G401 (cell line): Measurements from ENCODE around the gene F2RL3. TPM values are rescaled to one million over a fixed set of nuclear protein-coding genes. Genes with fewer than 3 reads are reported as not detected.

Experiments
- DNase-seq: peaks from one replicate; pipeline ENCODE4 v3.0.0-alpha.2; 2015; ENCODE audit warnings: low spot score
- in situ Hi-C: cut with HindIII; loops from 2 replicates; pipeline ENCODE4 v1.10.0; 2016; ENCODE audit warnings: low sequenced_read_pairs, mixed read lengths
- total RNA-seq: library from RNA; depleted of rRNA; stranded (reverse); fragments of >200 nt; shearing (Covaris generic); gene quantifications from 2 replicates; pipeline ENCODE4 v1.2.3, GENCODE V29; 2014; rRNA removed

F2RL3 gene
- not detected in 2 replicates for total RNA-seq

DNA sequence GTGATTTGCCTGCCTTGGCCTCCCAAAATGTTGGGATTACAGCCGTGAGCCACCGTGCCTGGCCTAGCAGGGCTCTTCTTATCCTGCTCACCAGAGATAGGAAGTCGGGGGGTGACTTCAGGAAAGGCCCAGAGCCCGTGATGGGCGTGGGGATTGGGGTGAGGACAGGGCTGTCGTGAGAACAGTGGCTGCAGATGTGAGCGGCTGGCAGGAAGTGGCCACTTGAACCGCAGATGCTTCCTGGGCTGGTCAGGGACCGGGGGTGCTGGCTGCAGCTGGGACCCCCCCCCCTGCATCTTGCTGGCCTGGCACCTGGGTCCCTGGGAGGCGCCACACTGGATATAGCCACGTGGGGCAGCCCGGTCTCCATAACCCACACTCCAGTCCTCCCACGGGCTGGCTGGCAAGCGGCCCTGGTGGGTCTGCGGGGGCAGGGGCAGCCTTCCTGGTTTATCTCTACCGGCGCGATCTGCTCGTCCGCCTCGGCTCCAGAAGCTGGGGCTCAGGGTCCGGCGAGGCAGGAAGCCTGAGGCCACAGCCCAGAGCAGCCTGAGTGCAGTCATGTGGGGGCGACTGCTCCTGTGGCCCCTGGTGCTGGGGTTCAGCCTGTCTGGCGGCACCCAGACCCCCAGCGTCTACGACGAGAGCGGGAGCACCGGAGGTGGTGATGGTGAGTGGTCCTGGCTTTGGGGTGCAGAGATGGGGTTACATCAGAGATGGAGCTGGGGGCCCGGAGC is at the start of gene F2RL3:
Gene F2RL3, plus strand, starts transcription at position 371 of the 737 bp plus-strand sequence. Its CDS starts 191 bp downstream, at position 562.
- in situ Hi-C loops = no loop called here
- DNase-seq = no peak

DNA sequence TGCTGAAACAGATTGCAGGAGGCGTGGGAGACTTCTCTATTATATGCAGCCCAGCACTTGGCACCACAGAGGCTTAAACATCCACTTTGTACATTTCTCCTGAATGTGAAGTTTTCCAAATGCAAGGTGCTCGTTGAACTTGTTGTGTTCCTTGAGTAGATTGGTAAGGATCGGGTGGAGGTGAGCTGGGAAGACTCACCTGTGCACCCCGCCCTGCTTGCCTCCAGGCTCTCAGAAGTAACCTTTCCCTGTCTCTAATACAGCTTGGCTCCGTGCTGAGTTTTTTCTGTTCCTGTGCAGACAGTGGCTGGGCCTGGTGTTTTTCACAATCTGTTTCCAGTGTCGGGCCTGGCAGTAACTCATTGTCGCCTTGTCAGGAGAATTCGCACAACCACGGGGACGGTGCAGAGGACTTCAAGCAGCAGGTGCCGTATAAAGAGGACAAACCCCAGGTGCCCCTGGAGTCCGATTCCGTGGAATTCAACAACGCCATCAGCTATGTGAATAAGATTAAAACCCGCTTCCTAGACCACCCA is 47.3 kb upstream of the F2RL3 start:
- no peak for DNase-seq

DNA sequence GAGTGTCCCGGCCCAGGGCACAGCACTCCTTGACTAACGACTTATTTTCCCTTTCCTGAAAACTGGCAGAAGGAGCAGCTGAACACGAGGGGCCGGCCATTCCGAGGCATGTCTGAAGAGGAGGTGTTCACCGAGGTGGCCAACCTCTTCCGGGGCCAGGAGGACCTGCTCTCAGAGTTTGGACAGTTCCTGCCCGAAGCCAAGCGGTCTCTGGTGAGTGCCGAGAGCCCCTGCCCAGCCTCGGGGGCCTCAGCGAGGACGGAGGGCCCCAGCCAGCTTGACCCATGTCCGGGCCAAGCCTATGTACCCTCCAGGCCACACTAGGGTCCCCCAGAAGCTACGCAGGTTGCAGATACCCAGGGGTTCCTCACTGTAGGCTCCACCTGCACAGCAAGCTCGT is 41.9 kb upstream of the F2RL3 start:
- no peak for DNase-seq
- in situ Hi-C loops = no loop called here

More for the DNA sequence above, 47.3 kb upstream of the F2RL3 start:
- in situ Hi-C loops = no loop called here

DNA sequence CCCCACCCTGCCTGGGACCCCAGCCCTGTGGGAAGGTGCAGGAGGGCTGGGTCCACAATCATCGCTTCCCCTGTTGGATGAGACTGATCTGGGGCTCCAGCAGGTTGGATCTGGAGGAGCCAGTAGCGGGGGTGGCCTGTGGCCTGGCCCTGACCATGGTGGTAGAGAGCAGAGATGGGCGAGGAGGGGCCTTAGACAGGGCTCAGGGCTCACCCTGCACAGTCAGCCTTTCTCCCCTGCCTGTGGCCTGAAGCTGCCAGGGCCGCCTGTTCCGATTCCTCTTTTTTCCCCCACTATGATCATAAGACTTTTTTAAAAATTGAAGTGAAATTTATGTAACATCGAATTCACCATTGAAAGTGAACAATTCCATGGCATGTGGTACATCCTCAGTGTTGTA is 41.4 kb upstream of the F2RL3 start:
- no peak for DNase-seq
- in situ Hi-C loops = no loop called here

DNA sequence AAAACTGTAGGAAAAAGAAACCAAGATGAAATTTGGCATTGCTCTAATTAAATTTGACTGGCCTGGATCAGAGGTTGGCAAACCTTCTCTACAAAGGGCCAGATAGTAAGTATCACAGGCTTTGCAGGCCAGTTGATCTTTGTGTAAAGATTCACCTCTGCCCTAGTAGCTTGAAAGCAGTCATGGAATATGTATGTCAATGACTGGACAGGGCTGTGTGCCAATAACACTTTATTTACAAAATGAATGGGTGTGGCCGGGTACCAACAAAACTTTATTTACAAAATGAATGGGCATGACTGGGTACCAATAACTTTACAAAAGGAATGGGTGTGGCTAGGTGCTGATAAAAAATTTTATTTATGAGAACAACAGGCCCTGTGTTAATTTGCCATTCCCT is 39.6 kb upstream of the F2RL3 start:
- in situ Hi-C loops = no loop called here
- no peak for DNase-seq

DNA sequence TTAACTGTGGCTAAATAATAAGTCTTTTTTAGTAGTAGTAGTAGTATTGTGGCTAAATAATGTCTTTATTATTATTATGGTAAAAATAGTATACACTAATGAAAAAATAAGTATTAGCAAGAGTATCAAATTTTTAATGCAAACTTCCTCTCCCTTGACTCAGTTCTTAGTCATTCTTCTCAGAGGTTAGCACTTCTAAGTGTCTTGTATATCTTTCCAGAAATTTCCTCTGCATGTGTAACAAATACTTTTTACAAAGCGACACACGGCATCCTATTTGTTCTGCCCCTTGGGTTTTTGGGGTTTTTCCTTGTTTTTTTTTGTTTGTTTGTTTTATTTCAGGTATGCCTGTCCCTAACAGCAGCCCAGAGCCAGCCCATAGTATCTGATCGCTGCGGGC is 38.7 kb upstream of the F2RL3 start:
- in situ Hi-C loops = no loop called here
- no peak for DNase-seq

DNA sequence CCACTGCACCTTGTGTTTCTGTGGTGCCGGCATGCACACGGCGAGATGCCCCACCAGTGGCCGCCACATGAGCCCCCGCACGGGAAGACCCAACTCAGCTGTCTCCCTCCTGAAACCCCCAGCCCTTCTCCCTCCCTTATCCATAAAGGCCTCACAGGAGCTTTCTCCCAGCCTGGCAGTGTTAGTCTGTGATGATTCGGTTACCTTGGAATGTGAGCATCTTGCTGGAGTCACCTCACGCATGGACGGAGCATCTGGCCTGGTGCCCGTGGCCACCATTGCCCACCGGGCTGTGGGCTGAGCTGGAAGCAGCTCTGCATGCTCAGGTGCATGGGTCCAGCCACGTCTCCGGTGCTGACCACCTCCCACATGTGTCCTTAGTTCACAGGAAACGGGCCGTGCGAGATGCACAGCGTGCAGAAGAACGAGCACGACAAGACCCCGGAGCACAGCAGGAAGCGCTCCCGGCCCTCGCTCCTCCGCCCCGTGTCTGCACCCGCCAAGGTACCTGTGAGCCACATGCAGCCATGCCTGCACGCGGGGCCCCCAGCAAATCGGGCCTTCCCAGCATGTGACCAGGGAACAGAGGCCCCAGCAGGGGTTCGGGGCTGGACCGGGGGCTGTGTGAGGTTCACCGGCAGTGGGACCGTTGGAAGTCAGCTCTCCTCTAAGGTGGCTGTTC is 37.6 kb upstream of the F2RL3 start:
- no peak for DNase-seq
- in situ Hi-C loops = no loop called here

DNA sequence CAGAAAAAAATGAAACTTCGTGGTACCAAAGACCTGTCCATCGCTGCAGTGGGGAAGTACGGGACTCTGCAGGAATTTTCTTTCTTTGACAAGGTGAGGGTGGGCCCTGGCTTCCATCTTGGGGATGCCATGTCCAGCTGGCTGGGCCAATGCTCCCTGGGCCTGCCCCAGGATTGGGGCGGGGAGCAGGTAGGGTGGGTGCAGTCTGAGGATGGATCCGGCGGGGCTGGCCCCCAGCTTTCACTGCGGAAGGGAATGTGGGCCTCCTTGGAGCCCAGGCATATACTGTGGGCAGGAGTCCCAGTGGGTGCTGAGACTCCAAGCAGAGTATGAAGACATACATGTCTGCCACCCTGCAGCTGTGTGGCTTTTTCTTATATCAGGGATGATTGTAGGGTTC is 35.7 kb upstream of the F2RL3 start:
- DNase-seq = no peak
- in situ Hi-C loops = no loop called here

DNA sequence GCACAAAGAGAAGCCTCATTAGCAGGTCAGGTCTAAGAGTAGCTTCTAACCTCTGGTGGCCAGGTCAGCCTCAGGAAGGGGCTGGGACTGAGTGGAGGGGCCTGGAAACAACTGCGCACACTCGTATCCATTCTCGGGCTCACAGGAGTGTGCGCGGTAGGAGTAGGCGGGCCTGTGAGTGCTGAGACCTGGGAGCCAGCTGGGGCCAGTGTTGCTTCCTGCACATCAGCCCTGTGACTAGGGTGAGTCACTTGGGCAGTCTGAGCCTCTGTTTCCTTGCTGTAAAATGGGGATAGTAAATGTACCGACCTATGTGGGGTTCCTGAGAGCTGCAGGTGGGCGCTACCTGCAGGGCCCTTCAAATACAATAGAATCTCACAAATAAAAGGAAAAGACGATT is 32.7 kb upstream of the F2RL3 start:
- no peak for DNase-seq
- in situ Hi-C loops = no loop called here

DNA sequence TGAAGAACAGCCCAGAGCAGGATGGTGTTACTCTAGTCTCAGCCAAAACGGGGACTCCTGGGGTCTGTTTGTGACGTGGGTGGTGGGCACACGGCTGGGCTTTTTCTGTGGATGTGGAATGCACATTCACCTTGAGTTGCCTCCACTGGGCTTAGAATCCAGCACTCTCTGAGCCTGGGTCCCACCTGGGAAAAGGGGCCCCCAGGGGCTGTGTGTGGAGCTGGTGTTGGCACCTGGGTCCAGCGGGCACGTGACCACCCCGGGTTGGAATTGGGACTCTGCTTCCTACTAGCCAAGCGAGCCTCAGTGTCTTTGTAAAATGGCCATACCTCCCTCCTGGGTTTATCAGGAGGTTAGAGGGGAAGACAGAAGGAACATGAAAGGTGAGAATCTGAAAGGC is 29.2 kb upstream of the F2RL3 start:
- in situ Hi-C loops = loop anchor here (10.0 kb wide), 1 partner anchor 65 kb away; no protein-coding TSS in a partner anchor
- DNase-seq = no peak

DNA sequence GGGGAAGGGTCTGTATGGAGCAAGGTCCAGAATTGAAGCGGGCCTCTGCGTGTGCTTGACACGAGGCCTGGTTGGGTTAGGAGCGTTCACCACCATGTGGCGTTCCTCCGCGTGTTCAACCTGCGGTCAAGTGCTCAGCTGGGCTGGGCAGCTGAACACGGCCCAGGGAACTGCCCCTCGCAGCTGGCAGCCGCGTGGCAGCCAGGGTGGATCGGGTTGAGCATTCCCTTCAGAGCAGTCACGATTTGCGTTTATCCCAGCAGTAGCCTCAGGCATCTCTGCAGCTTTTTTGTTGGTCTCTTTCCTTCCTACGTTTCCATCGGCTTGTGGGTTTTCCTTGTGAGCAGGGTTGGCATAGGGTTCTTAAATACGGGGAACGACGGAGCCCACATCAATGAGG is 28.7 kb upstream of the F2RL3 start:
- no peak for DNase-seq
- in situ Hi-C loops = loop anchor here (10.0 kb wide), 1 partner anchor 65 kb away; no protein-coding TSS in a partner anchor

DNA sequence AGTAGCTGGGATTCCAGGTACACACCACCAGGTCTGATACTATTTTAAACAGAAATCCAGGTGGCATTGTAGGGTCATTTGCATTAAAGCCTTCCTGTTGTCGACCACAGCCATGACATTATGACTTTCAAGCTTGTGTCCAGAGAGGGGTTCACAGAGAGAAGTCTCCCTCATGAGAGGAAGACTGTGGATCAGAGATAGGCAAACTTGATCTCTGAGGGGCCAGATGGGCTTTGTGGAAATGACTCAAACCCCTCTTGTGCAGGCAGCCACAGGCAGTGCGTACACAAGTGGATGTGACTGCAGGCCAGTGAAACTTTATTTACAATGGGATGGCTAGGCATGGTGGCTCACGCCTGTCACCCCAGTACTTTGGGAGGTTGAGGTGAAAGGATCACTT is 27.8 kb upstream of the F2RL3 start:
- in situ Hi-C loops = loop anchor here (10.0 kb wide), 1 partner anchor 66 kb away; no protein-coding TSS in a partner anchor

DNA sequence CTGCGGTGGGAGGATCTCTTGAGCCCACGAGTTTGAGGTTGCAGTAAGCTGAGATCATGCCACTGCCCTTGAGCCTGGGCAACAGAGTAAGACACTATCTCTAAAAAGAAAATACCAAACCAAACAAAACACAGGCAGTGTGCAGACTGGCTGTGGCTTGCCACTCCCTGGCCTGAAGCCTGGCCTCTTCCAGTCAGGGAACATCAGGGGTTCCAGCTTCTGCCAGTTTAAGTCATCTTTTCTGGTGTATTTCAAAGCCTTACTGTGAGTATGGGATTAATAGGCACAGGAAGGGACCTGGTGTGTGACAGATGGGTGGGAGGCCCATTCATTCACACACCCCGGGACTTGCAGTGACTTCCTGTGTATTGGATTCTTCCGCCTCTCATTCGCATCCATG is 27.0 kb upstream of the F2RL3 start:
- in situ Hi-C loops = loop anchor here (10.0 kb wide), 1 partner anchor 67 kb away; no protein-coding TSS in a partner anchor
- peak; percentile 74 for DNase-seq

More for the DNA sequence above, 27.8 kb upstream of the F2RL3 start:
- DNase-seq = no peak

DNA sequence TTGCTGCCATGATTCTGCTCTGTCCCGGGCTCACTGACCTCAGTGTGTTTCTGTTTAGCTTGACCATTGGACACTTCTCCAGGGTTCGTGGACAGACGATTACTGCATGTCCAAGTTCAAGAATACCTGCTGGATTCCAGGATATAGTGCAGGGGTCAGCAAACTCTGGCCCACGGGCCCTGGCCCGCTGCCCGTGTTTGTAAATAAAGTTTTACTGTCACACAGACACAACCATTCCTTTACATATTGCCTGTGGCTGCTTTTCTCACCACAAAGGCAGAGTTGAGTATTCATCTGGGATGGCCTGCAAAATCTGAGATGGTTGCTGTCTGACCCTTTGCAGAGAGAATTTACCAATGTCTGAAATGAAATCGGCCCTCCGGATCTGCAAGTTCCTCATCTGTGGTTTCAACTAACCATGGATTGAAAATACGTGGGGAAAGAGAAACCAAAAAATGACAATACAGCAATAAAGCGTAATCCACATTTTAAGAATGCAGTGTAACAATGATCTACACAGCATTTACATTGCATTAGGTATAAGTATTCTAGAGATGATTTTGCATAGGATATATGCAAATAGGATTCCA is 25.9 kb upstream of the F2RL3 start:
- DNase-seq = no peak
- in situ Hi-C loops = loop anchor here (10.0 kb wide), 1 partner anchor 68 kb away; no protein-coding TSS in a partner anchor

DNA sequence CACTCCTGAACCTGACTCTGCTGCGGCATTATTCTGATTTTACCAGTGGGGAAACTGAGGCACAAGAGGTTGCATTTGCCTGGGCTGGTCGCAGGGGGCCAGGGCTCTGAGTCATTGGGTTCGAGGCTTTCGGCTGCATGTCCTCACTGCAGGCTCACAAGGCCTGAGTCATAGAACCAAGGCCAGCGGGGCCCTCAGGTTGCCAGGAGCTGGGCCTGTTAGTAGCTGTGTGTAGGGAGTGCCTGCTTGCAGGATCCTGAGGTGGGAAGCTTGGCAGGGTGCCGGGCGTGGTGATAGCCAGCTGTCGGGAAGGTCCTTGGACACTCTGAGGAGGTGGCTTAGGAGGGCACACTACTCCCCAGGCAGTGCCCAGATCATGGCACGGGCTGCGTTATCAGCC is 21.6 kb upstream of the F2RL3 start:
- no peak for DNase-seq
- in situ Hi-C loops = loop anchor here (10.0 kb wide), 1 partner anchor 72 kb away; no protein-coding TSS in a partner anchor

DNA sequence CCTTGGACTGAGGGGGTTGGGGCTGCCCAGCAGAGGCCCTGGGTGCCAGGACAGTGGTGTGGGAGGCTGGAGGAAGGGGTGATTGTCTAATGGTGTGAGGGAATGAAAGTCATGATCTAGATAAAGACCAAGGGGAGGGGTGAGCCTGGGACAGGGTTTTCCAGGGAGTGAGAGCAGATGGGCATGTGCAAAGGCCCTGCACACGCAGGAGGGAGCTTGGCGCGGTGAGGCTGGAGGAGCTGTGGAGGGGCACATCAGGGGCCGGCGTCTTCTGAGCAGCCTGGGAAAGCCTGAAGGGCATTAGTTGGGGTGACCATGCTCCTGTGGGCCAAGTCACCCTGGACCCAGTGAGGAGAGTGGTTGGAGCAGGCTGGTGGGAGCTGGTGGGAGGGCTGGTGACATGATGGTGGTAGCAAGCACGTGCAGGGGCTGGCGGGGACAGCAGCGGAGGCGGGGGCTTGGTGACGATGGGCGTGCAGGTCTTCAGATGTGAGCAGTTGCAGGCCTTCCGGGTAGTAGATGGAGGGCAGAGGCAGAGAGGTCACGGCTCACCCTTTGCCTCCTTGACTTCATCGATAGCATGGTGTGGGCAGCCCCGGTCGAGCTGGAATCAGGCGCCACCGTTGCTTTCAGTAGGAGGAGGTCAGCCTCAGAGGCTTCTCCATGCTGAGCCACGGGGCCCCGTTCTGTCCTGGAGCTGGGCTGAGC is 20.2 kb upstream of the F2RL3 start:
- in situ Hi-C loops = loop anchor here (10.0 kb wide), 1 partner anchor 74 kb away; no protein-coding TSS in a partner anchor
- DNase-seq = no peak

DNA sequence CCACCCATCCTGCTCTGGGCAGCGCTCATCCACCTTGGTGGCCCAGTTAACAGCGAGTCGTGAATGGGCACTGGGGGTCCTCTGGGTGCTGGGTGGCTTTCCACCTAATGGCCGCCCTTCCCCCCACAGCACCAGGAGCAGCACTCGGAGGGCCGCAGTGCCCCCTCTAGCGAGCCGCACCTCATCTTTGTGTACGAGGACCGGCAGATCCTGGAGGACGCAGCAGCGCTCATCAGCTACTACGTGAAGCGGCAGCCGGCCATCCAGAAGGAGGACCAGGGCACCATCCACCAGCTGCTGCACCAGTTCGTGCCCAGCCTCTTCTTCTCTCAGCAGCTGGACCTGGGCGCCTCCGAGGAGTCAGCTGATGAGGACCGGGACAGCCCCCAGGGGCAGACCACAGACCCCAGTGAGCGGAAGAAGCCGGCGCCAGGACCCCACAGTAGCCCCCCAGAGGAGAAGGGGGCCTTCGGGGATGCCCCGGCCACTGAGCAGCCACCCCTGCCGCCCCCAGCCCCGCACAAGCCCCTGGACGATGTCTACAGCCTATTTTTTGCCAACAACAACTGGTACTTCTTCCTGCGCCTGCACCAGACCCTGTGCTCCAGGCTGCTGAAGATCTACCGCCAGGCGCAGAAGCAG is 19.3 kb upstream of the F2RL3 start:
- in situ Hi-C loops = loop anchor here (10.0 kb wide), 1 partner anchor 75 kb away; no protein-coding TSS in a partner anchor
- no peak for DNase-seq

DNA sequence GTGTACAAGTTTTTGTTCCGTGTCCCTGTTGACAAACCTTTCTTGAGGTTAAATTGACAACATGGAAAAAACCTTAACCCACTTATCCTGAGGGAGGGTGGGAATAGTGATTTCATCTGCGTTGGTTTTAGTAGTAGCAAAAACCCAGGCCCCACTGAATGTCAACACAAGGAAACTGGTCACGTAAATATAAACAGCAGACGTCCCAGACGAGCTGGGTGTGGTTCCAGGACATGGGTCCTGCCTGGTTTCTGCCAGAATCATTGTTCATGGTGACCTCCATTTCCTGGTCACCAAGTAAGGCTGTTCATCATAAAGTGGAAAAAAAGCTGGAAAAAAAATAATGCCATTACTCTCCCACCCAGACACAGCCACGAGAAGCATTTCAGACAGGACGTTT is 16.9 kb upstream of the F2RL3 start:
- no peak for DNase-seq
- in situ Hi-C loops = no loop called here

DNA sequence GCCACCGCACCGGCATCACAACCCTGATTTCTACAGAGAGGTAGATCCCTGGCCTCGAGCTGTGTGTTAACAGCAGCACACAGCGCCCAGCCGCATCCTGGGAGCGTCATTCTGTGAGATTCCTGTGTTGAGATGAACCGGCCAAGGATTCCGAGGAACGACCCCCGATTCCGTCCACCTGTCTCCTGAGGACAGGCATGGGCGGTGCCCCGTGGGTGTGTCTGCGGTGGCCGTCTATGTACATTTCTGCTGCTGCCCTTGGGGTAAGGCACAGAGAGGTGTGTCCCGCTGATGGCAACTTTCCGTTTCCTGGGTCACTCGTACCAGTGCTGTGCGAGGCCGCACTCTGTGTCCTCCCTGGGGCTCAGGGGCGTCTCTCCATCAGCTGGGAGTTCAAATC is 16.1 kb upstream of the F2RL3 start:
- DNase-seq = no peak
- in situ Hi-C loops = no loop called here
